Measurements from ENCODE around the gene XYLT1. TPM values are rescaled to one million over a fixed set of nuclear protein-coding genes. Genes with fewer than 3 reads are reported as not detected.

The XYLT1 gene
- total and polyA plus RNA-seq, 2 of the 4 experiments (the other 2 are of a cell fraction): 9.0 to 12.7 TPM

- Histone ChIP-seq H3K56ac (ENCODE audit: extremely low read depth, insufficient read depth, low read length) (no peak overlapping the region), H3K9ac (ENCODE audit: low read depth, low read length) (no peak overlapping the region), H3K4ac (ENCODE audit: low read depth, low read length) (no peak overlapping the region), H4K91ac (ENCODE audit: insufficient read depth, low read depth, low read length) (no peak overlapping the region), H3K18ac (ENCODE audit: low read depth, low read length) (no peak overlapping the region), H4K8ac (ENCODE audit: low read depth in 2 of 2, low read length in 2 of 2) (no peak overlapping the region), H3K79me1 (ENCODE audit: low read depth in 1 of 2, low read length in 2 of 2) (peaks cover 0 to 19% of the 10 kb centered on the region in 2 experiments), H3K27ac (ENCODE audit: insufficient read depth, low read length) (no peak overlapping the region), H2BK20ac (ENCODE audit: low read depth, low read length) (no peak overlapping the region), H3K4me1 (ENCODE audit: control insufficient read depth, insufficient read depth, low read length) (peaks cover 4% of the 10 kb centered on the region; the same call in 1 of the 2 replicates), H2AK9ac (replicated peaks; ENCODE audit: low read depth, low read length, poor library complexity) (no peak overlapping the region), H2AFZ (replicated peaks; ENCODE audit: low read length, poor library complexity) (no peak overlapping the region), H3K9me1 (ENCODE audit: insufficient read depth, low read length) (peaks cover 6% of the 10 kb centered on the region; the same call in 1 of the 2 replicates), H3K23ac (ENCODE audit: low read depth, low read length) (no peak overlapping the region), H3K27me3 (ENCODE audit: control insufficient read depth, insufficient read depth, low read length) (no peaks in the 10 kb centered on the region), H2BK5ac (ENCODE audit: low read depth, low read length, poor library complexity, severe bottlenecking) (no peak overlapping the region), H3K4me3 (ENCODE audit: insufficient read depth, low read depth, low read length) (no peak overlapping the region), H2AK5ac (ENCODE audit: low read depth, low read length) (no peak overlapping the region), H3K14ac (replicated peaks; ENCODE audit: low read depth, low read length) (no peak overlapping the region), H3K9me3 (ENCODE audit: control insufficient read depth, insufficient read depth, low read length) (no peaks in the 10 kb centered on the region), H4K5ac (ENCODE audit: low read depth, low read length) (no peak overlapping the region), H3K4me2 (ENCODE audit: low read depth, low read length) (no peak overlapping the region), H4K20me1 (ENCODE audit: insufficient read depth, low read length) (peaks cover 16% of the 10 kb centered on the region; the same call in 1 of the 2 replicates), H2BK15ac (ENCODE audit: low read depth, low read length) (no peak overlapping the region), H3K36me3 (ENCODE audit: control insufficient read depth, insufficient read depth, low read length) (no peaks in the 10 kb centered on the region), H2BK120ac (ENCODE audit: low read depth, low read length) (no peak overlapping the region)
- in situ Hi-C loops (cut with MboI; ENCODE audit: low sequenced_read_pairs) (loop anchor here (25.0 kb wide), 1 partner anchor 239 kb away; the partner anchor contains the start of gene XYLT1), intact Hi-C loops (cut with micrococcal nuclease) (no loop called here), dilution Hi-C loops (cut with HindIII; ENCODE audit: low sequenced_read_pairs, unreplicated experiment) (no loop called here)
- ATAC-seq (ENCODE audit: low read depth) (no peak), DNase-seq (no peak)
- POLR2A ChIA-PET (ENCODE audit: unreplicated experiment): no interaction called here
- no TSS peak for BruUV-seq (replicated peaks)
- no CpG with 5 or more reads among the region's 12 CpGs for WGBS, 2 experiments (ENCODE audit: extremely low coverage in 2 of 2, insufficient read length in 1 of 2)
- no peak for TF ChIP-seq MXI1 (IDR thresholded peaks at IDR 0.05; ENCODE audit: borderline replicate concordance, low read depth, low read length)
- no peak for TF ChIP-seq USF2 (IDR thresholded peaks at IDR 0.05; ENCODE audit: low read depth, low read length)
- TF ChIP-seq MAZ (IDR thresholded peaks at IDR 0.05; ENCODE audit: borderline replicate concordance, low read depth, low read length): no peak
- no peak for TF ChIP-seq FOS (IDR thresholded peaks at IDR 0.05; ENCODE audit: low read depth, low read length)
- TF ChIP-seq CTCF (conservative IDR thresholded peaks at IDR 0.05; ENCODE audit: low read depth, low read length): no peak
- no peak for TF ChIP-seq RAD21 (IDR thresholded peaks at IDR 0.05; ENCODE audit: low read length)
- no peak for TF ChIP-seq NFE2L2 (IDR thresholded peaks at IDR 0.05; ENCODE audit: low read depth, low read length)
- TF ChIP-seq RFX5 (IDR thresholded peaks at IDR 0.05; ENCODE audit: low read depth, low read length): no peak
- no peak for TF ChIP-seq POLR2A (IDR thresholded peaks at IDR 0.05; ENCODE audit: low read depth, low read length)
- no peak for TF ChIP-seq ELK1 (IDR thresholded peaks at IDR 0.05; ENCODE audit: borderline replicate concordance, low read depth, low read length)
- no peak for TF ChIP-seq RCOR1 (IDR thresholded peaks at IDR 0.05; ENCODE audit: insufficient replicate concordance, low read length)
- no peak for TF ChIP-seq MAFK (IDR thresholded peaks at IDR 0.05; ENCODE audit: low read depth, low read length)
- TF ChIP-seq CEBPB (IDR thresholded peaks at IDR 0.05; ENCODE audit: low read depth, low read length): no peak
- no peak for TF ChIP-seq CHD1 (IDR thresholded peaks at IDR 0.05; ENCODE audit: low read depth, low read length)
- CTCF ChIA-PET: no interaction called here
Measured at GRCh38 chr16:17222871-17223401, 247.8 kb downstream of the XYLT1 start.
